AG09309 (cell line): ENCODE measurements around the gene UAP1L1.

ENCODE experiments used
- DNase-seq: peaks from one replicate; pipeline ENCODE4 v3.0.0-alpha.2; 2010; ENCODE audit warnings: low read depth
- H3K4me3 ChIP-seq: 2 replicates; pipeline ENCODE4 v1.5.1; 2011; ENCODE audit warnings: mild to moderate bottlenecking, low read depth, low read length, moderate library complexity; ENCODE audit not compliant: control insufficient read depth
- TF ChIP-seq, protein P1 (sequence below): IDR thresholded peaks from 2 replicates; pipeline ENCODE4 v1.5.1; 2011; ENCODE audit warnings: mild to moderate bottlenecking, low read depth, low read length, inconsistent platforms; ENCODE audit not compliant: insufficient read depth, control insufficient read depth; ENCODE audit errors: missing control alignments

The UAP1L1 gene

DNA sequence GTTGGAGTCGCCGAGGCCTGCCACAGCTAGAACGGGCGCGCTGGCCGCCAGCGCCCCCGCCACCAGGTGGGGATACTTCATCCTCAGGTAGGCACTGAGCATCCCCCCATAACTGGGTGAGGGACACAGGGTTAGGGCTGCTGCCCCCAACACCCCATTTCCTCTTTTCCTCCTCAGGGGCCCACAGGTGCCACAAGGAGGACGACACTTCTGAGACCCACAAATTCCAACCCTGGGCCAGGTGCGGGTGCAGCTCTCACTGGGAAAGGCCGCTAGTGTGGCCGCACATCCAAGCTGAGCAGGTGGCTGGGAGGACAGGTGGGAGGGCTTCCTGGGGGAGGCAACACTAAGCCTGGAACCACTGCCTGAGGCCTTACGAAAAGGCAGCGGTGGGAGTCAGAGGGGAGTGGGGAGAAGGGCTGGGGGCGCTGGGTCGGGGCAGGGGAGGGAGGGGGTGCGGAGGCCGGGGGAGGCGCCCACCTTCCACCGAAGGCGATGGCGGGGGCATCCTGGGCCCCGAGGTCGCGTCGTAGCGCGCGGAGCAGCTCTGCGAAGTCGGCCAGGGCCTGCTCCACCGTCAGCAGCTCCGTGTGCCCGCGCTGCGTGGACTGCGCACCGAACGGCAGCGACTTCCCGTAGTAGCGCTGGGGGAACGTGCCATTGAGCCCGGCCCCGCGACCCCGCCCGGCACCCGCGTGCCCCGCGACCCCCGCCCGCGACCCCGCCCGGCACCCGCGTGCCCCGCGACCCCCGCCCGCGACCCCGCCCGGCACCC, 36.3 kb downstream of the UAP1L1 start:
- no peak for DNase-seq
- H3K4me3 ChIP-seq = peak overlapping the region; percentile 10

DNA sequence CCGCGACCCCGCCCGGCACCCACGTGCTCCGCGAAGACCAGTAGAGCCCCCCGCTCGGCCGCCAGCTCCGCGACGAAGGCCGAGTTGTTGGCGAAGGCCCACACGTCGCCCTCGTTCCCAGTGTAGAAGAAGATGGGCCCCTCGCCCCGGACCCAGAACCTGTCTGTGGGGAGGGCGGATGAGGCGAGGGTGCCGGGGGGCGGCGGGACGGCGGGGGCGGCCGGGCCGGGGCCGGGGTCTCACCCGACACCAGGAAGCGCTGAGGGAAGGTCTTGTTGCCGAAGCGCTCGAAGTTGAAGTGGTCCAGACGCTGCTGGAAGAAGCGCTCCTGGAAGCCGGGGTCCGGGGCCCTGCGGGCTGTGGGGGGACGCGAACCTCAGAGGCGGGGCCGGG, 36.9 kb downstream of the UAP1L1 start:
- DNase-seq = no peak
- peak overlapping the region; percentile 42 for H3K4me3 ChIP-seq
- TF ChIP-seq, protein P1, sequence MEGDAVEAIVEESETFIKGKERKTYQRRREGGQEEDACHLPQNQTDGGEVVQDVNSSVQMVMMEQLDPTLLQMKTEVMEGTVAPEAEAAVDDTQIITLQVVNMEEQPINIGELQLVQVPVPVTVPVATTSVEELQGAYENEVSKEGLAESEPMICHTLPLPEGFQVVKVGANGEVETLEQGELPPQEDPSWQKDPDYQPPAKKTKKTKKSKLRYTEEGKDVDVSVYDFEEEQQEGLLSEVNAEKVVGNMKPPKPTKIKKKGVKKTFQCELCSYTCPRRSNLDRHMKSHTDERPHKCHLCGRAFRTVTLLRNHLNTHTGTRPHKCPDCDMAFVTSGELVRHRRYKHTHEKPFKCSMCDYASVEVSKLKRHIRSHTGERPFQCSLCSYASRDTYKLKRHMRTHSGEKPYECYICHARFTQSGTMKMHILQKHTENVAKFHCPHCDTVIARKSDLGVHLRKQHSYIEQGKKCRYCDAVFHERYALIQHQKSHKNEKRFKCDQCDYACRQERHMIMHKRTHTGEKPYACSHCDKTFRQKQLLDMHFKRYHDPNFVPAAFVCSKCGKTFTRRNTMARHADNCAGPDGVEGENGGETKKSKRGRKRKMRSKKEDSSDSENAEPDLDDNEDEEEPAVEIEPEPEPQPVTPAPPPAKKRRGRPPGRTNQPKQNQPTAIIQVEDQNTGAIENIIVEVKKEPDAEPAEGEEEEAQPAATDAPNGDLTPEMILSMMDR = no peak

More for the DNA sequence above, 36.3 kb downstream of the UAP1L1 start:
- TF ChIP-seq, protein P1 = no peak

DNA sequence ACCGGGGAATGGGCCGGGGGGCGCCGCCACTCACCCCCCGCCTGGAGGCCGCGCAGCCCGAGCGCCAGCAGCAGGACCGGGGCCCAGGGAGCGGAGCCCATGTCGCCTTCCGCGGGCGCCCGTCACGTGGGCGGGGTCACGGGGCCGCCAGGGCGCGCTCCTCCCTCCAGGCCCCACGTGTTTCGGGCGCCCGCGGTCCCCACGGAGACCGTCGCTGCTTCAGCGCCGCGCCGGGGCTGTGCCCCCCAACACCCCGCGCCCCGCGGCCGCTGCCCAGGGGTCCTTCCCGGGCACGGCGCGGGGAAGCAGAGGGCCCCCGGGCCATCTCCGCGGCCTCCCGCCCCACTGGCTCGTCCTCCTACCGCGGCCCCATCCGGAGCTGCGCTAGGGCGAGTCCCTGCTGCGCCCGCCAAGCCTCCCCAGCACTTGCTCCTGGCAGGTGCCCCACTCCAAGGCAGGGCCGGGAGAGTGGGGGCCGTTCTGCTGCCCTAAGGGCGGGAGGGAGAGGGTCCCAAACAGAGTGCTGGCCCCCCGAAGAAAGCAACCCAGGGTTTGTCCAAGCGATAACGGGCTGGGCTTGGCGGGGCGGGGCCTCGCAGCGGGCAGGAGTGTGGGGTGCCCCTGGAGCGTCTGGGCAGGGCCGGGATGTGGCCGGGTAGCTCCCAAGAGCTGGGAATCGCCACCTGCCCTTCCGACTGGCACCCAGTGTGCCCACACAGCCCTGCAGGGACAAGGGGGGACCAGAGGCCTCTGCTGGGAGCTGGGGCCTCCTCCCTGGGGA, 37.5 kb downstream of the UAP1L1 start, which contains the start of gene DPP7:
TSS of gene DPP7 (minus strand) at position 121 of the 781 bp plus-strand sequence. CDS start at position 101, 20 bp downstream.
- TF ChIP-seq, protein P1 = no peak
- no peak for DNase-seq

DNA sequence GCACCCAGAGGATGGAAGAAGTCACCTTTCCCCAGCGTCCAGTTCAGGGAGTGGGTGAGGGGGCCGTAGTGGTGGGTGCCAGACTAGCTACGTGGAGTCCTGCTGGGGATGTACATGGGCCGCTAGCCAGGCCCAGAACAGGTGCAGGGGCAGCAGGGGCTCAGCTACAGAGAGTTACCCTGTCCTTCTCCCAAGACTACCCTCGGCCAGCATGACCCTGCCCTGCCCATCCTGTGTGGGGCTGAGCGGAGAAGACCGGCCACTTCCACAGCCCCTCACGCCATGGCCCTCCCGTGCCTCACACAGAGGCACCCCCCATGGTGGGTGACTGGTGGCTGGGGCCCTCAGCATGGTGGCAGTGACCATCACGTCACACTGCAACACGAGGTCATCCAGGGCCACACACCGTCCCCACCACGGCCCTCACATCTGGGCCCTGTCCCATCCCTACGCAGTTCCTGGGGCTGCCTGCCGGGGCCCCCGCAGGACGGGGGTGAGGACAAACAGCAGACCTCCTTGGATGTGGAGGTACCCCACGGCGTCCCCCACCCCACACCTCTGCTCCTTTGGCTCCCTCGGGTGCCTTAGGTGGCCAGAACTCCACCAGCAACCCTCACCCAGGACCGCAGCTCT, 38.2 kb downstream of the UAP1L1 start:
- no peak overlapping the region for H3K4me3 ChIP-seq
- no peak for DNase-seq
- TF ChIP-seq, protein P1 = no peak

More for the DNA sequence above, 37.5 kb downstream of the UAP1L1 start, which contains the start of gene DPP7:
- peak within 1 kb of the TSS; percentile 42 for H3K4me3 ChIP-seq

DNA sequence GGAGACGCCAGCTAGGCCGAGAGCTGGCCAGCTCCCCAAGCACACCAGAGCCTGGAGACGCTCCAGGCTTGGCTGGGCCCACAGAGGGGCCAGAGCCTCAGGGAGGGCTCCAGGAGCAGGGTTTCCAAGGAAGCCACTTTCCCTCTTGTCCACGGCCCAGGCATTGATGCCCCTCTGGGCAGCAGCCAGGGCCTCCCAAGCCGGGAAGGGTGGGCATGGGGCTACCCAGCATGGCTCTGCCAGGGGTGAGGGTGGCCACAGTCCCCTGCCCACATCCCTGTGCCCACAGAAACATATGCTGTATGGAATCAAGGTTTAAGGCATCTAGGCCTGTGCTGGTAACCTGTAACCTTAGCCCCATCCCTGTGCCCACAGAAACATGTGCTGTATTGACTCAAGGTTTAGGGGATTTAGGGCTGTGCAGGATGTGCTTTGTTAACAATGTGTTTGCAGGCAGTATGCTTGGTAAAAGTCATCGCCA, 38.8 kb downstream of the UAP1L1 start:
- no peak overlapping the region for H3K4me3 ChIP-seq
- TF ChIP-seq, protein P1 = no peak
- DNase-seq = no peak

DNA sequence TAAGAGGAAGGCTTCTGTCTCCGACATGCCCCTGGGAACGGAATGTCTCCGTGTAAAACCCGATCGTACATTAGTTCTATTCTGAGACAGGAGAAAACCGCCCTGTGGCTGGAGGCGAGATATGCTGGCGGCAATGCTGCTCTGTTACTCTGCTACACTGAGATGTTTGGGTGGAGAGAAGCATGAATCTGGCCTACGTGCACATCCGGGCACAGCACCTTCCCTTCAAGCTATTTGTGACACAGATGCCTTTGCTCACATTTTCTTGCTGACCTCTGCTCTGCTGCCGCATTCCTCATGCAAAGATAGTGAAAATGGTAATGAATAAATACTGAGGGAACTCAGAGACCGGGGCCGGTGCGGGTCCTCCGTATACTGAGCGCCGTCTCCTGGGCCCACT, 39.4 kb downstream of the UAP1L1 start:
- TF ChIP-seq, protein P1 = no peak
- H3K4me3 ChIP-seq = no peak overlapping the region
- no peak for DNase-seq
